GM12892 (cell line): ENCODE data around the gene PLXNC1.

Experiments
- POLR2A ChIP-seq: IDR thresholded peaks from 2 replicates; pipeline ENCODE4 v1.6.1; 2011; ENCODE audit warnings: low read depth, low read length, control low read depth
- POLR2AphosphoS5 ChIP-seq: IDR thresholded peaks from 2 replicates; pipeline ENCODE4 v1.6.1; 2011; ENCODE audit warnings: low read depth, low read length, control low read depth

DNA sequence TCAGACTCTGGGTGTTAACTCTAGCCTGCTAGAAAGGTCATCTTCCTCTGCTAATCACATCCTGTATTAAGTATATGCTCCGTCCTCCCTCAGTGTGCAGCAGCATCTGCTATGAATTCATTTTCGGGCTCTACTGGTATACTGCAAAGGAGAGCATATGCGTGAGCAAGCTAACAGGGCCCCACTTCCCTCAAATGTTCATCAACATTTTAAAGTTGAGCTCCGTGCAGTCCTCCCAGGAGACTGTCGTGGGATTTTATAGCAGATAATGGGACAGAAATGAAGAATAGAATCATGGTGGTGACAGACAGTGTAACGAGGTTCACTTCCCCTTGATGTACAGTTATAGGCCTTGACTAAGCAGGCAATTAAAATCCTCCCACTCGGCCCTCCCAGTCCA lies 131.7 kb downstream of the PLXNC1 start:
- TF ChIP-seq POLR2AphosphoS5 (no peak), POLR2A (no peak)
